HUES64 (cell line): ENCODE data around the gene COA6.

Experiments used
- H3K27ac ChIP-seq: 2 replicates; pipeline ENCODE4 v1.7.0; 2013; ENCODE audit warnings: low read depth, low read length, inconsistent platforms
- H3K27me3 ChIP-seq: 2 replicates; pipeline ENCODE4 v1.6.1; 2013; ENCODE audit warnings: mild to moderate bottlenecking, low read length; ENCODE audit not compliant: insufficient read depth
- H3K36me3 ChIP-seq: 2 replicates; pipeline ENCODE4 v1.6.1; 2013; ENCODE audit warnings: mild to moderate bottlenecking, low read length; ENCODE audit not compliant: insufficient read depth
- H3K4me1 ChIP-seq: 2 replicates; pipeline ENCODE4 v1.6.1; 2013; ENCODE audit warnings: mild to moderate bottlenecking, low read length, moderate library complexity; ENCODE audit not compliant: insufficient read depth
- H3K4me3 ChIP-seq: 2 replicates; pipeline ENCODE4 v1.5.1; 2013; ENCODE audit warnings: mild to moderate bottlenecking, low read length, moderate library complexity
- H3K9ac ChIP-seq: 2 replicates; pipeline ENCODE4 v1.6.1; 2013; ENCODE audit warnings: mild to moderate bottlenecking, low read depth, low read length
- H3K9me3 ChIP-seq: 2 replicates; pipeline ENCODE4 v1.6.1; 2013; ENCODE audit warnings: low read depth, low read length; ENCODE audit not compliant: insufficient read depth
- WGBS: fragments of 150-250, 120-280 bp; methylation state at CpG from one replicate; pipeline ENCODE4 v1.1.7; 2013; ENCODE audit warnings: missing lambda C conversion rate; 5-methylcytosine and 5-hydroxymethylcytosine counted together

Gene COA6

GRCh38 chr1:234413485-234413884 lies 40.2 kb downstream of the COA6 start:
- H3K9me3 ChIP-seq = no peaks in the 10 kb centered on the region
- no peak overlapping the region for H3K27ac ChIP-seq
- no peak overlapping the region for H3K4me3 ChIP-seq
- H3K4me1 ChIP-seq = no peaks in the 10 kb centered on the region
- no peaks in the 10 kb centered on the region for H3K27me3 ChIP-seq
- no peak overlapping the region for H3K9ac ChIP-seq
- peaks cover 44% of the 10 kb centered on the region for H3K36me3 ChIP-seq
- 96% methylated on average over 9 of the region's 9 CpGs for WGBS

- Histone ChIP-seq H3K9me3 (no peaks in the 10 kb centered on the region), H3K9ac (no peak overlapping the region), H3K4me3 (no peak overlapping the region), H3K4me1 (no peaks in the 10 kb centered on the region), H3K36me3 (peaks cover 41% of the 10 kb centered on the region), H3K27me3 (no peaks in the 10 kb centered on the region), H3K27ac (no peak overlapping the region)
- 92% methylated on average over 4 of the region's 4 CpGs for WGBS
These were observed 40.7 kb downstream of the COA6 start for GRCh38 chr1:234413990-234414389.

GRCh38 chr1:234427950-234428646 lies 54.8 kb downstream of the COA6 start:
- H3K9ac ChIP-seq = no peak overlapping the region
- H3K4me1 ChIP-seq = no peaks in the 10 kb centered on the region
- 94% methylated on average over 8 of the region's 8 CpGs for WGBS
- no peak overlapping the region for H3K27ac ChIP-seq
- H3K9me3 ChIP-seq = no peaks in the 10 kb centered on the region
- H3K36me3 ChIP-seq = peaks cover 77% of the 10 kb centered on the region
- no peak overlapping the region for H3K4me3 ChIP-seq
- no peaks in the 10 kb centered on the region for H3K27me3 ChIP-seq

- 97% methylated on average over 3 of the region's 5 CpGs for WGBS
- no peak overlapping the region for H3K9ac ChIP-seq
- no peak overlapping the region for H3K4me3 ChIP-seq
- no peak overlapping the region for H3K27ac ChIP-seq
- peaks cover 82% of the 10 kb centered on the region for H3K36me3 ChIP-seq
- no peaks in the 10 kb centered on the region for H3K27me3 ChIP-seq
- no peaks in the 10 kb centered on the region for H3K4me1 ChIP-seq
- H3K9me3 ChIP-seq = no peaks in the 10 kb centered on the region
These were observed 56.2 kb downstream of the COA6 start for GRCh38 chr1:234429434-234429806.

- Histone ChIP-seq H3K9me3 (no peaks in the 10 kb centered on the region), H3K9ac (no peak overlapping the region), H3K36me3 (peaks cover 82% of the 10 kb centered on the region), H3K4me1 (no peaks in the 10 kb centered on the region), H3K27ac (no peak overlapping the region), H3K4me3 (no peak overlapping the region), H3K27me3 (no peaks in the 10 kb centered on the region)
- 96% methylated on average over 5 of the region's 5 CpGs for WGBS
These were observed 57.4 kb downstream of the COA6 start for GRCh38 chr1:234430691-234431090.

GRCh38 chr1:234431255-234431654 lies 58.0 kb downstream of the COA6 start:
- H3K4me1 ChIP-seq = no peaks in the 10 kb centered on the region
- H3K9me3 ChIP-seq = no peaks in the 10 kb centered on the region
- 100% methylated on average over 1 of the region's 4 CpGs for WGBS
- peaks cover 82% of the 10 kb centered on the region for H3K36me3 ChIP-seq
- no peak overlapping the region for H3K4me3 ChIP-seq
- H3K27ac ChIP-seq = no peak overlapping the region
- H3K27me3 ChIP-seq = no peaks in the 10 kb centered on the region
- H3K9ac ChIP-seq = no peak overlapping the region

- no peak overlapping the region for H3K27ac ChIP-seq
- whole genome bisulfite sequencing = 97% methylated on average over 1 of the region's 1 CpG
- H3K36me3 ChIP-seq = peaks cover 70% of the 10 kb centered on the region
- no peak overlapping the region for H3K9ac ChIP-seq
- H3K4me3 ChIP-seq = no peak overlapping the region
- H3K9me3 ChIP-seq = no peaks in the 10 kb centered on the region
- no peaks in the 10 kb centered on the region for H3K4me1 ChIP-seq
- no peaks in the 10 kb centered on the region for H3K27me3 ChIP-seq
These were observed 60.5 kb downstream of the COA6 start for GRCh38 chr1:234433563-234434285.
